ENCODE results near the gene RPL10. TPM values are rescaled to one million over a fixed set of nuclear protein-coding genes. Genes with fewer than 3 reads are reported as not detected.

RPL10 gene
- total and polyA plus RNA-seq, 9 of the 15 experiments (the other 6 are each of a cell fraction or from before 2014, with no cell fraction given) = 3,774 to 7,600 (median 5,014) TPM

GRCh38 chrX:154436983-154437752, 39.0 kb downstream of the RPL10 start, which contains the start of gene GDI1 (continued):
- TF ChIP-seq CREB3 (tag; conservative IDR thresholded peaks at IDR 0.05; ENCODE audit: low read depth) = no peak
- peak; percentile 71 to 96 (median 91) for TF ChIP-seq YY1 (IDR thresholded peaks at IDR 0.05; ENCODE audit: borderline replicate concordance in 1 of 3, control insufficient read depth in 1 of 3, extremely low read depth in 1 of 3, insufficient read depth in 3 of 3, insufficient read length in 1 of 3, insufficient replicate concordance in 2 of 3, low read depth in 1 of 3, low read length in 2 of 3)
- no peak for TF ChIP-seq TCF15 (CRISPR knock-in tag; IDR thresholded peaks at IDR 0.05)
- no peak for TF ChIP-seq ATF1 (CRISPR knock-in tag; IDR thresholded peaks at IDR 0.05)
- peak; percentile 23; the same call in 1 of the 2 replicates for TF ChIP-seq ATF1 (tag; IDR thresholded peaks at IDR 0.05)
- no peak for TF ChIP-seq POLR3G (IDR thresholded peaks at IDR 0.05; ENCODE audit: extremely low read depth, insufficient read length, insufficient replicate concordance)
- TF ChIP-seq NFXL1 (CRISPR knock-in tag; IDR thresholded peaks at IDR 0.05) = no peak
- TF ChIP-seq NCOR1 (IDR thresholded peaks at IDR 0.05) = no peak
- TF ChIP-seq MLLT1 (IDR thresholded peaks at IDR 0.05) = no peak
- TF ChIP-seq TAF1 (IDR thresholded peaks at IDR 0.05; ENCODE audit: control insufficient read depth, extremely low read depth, insufficient read depth, low read length, severe bottlenecking) = peak; percentile 58
- TF ChIP-seq TSHZ1 (CRISPR knock-in tag; IDR thresholded peaks at IDR 0.05) = no peak
- no peak for TF ChIP-seq MCM2 (IDR thresholded peaks at IDR 0.05; ENCODE audit: low read depth)
- peak; percentile 99 for TF ChIP-seq ZBTB1 (CRISPR knock-in tag; IDR thresholded peaks at IDR 0.05; ENCODE audit: borderline replicate concordance, low read depth)
- no peak for TF ChIP-seq RBM17 (IDR thresholded peaks at IDR 0.05; ENCODE audit: borderline replicate concordance, low read depth, low read length)
- TF ChIP-seq RBBP5 (IDR thresholded peaks at IDR 0.05; ENCODE audit: borderline replicate concordance, insufficient read depth, low read length, poor library complexity, severe bottlenecking) = peak; percentile 50
- TF ChIP-seq RBFOX2 (IDR thresholded peaks at IDR 0.05; ENCODE audit: low read depth, low read length) = peak; percentile 59
- no peak for TF ChIP-seq MAX (CRISPR knock-in tag; IDR thresholded peaks at IDR 0.05)
- TF ChIP-seq PHF8 (IDR thresholded peaks at IDR 0.05; ENCODE audit: borderline replicate concordance, low read length) = peak; percentile 72; the same call in 1 of the 2 replicates
- no peak for TF ChIP-seq CBX5 (IDR thresholded peaks at IDR 0.05; ENCODE audit: borderline replicate concordance, low read depth)

All from K562 (cell line).